ENCODE data around the gene TSPAN9. TPM values are rescaled to one million over a fixed set of nuclear protein-coding genes. Genes with fewer than 3 reads are reported as not detected.

TSPAN9 gene
- total and polyA plus RNA-seq, 2 of the 4 experiments (the other 2 are of a cell fraction) = 17.7 to 39.1 TPM

GRCh38 chr12:3049176-3049575 is 28.0 kb upstream of the TSPAN9 start:
- POLR2A ChIA-PET (ENCODE audit: unreplicated experiment) = interaction anchor here (0.5 kb wide), 1 partner anchor 162 kb away, joined by 10 read pairs; no protein-coding TSS in a partner anchor
- Histone ChIP-seq H4K5ac (ENCODE audit: low read depth, low read length) (no peak overlapping the region), H3K23ac (ENCODE audit: low read depth, low read length) (no peak overlapping the region), H3K79me1 (ENCODE audit: low read depth in 1 of 2, low read length in 2 of 2) (no peaks in the 10 kb centered on the region), H3K36me3 (ENCODE audit: control insufficient read depth, insufficient read depth, low read length) (no peaks in the 10 kb centered on the region), H3K9ac (ENCODE audit: low read depth, low read length) (no peak overlapping the region), H3K4me3 (ENCODE audit: insufficient read depth, low read depth, low read length) (no peak overlapping the region), H3K4me1 (ENCODE audit: control insufficient read depth, insufficient read depth, low read length) (no peaks in the 10 kb centered on the region), H4K91ac (ENCODE audit: insufficient read depth, low read depth, low read length) (no peak overlapping the region), H2BK15ac (ENCODE audit: low read depth, low read length) (no peak overlapping the region), H3K27me3 (ENCODE audit: control insufficient read depth, insufficient read depth, low read length) (peaks cover 13% of the 10 kb centered on the region; the same call in 1 of the 2 replicates), H3K4ac (ENCODE audit: low read depth, low read length) (no peak overlapping the region), H3K4me2 (ENCODE audit: low read depth, low read length) (no peak overlapping the region), H2AK5ac (ENCODE audit: low read depth, low read length) (no peak overlapping the region), H4K8ac (ENCODE audit: low read depth in 2 of 2, low read length in 2 of 2) (no peak overlapping the region), H2AK9ac (replicated peaks; ENCODE audit: low read depth, low read length, poor library complexity) (no peak overlapping the region), H3K9me3 (ENCODE audit: control insufficient read depth, insufficient read depth, low read length) (no peaks in the 10 kb centered on the region), H3K27ac (ENCODE audit: insufficient read depth, low read length) (no peak overlapping the region), H4K20me1 (ENCODE audit: insufficient read depth, low read length) (0 out of 2 replicates have a peak, but pooled peaks cover 6% of the 10 kb centered on the region), H2BK5ac (ENCODE audit: low read depth, low read length, poor library complexity, severe bottlenecking) (no peak overlapping the region), H3K9me1 (ENCODE audit: insufficient read depth, low read length) (peaks cover 5% of the 10 kb centered on the region), H2AFZ (replicated peaks; ENCODE audit: low read length, poor library complexity) (no peak overlapping the region), H3K18ac (ENCODE audit: low read depth, low read length) (no peak overlapping the region), H3K56ac (ENCODE audit: extremely low read depth, insufficient read depth, low read length) (no peak overlapping the region), H2BK120ac (ENCODE audit: low read depth, low read length) (no peak overlapping the region), H3K14ac (replicated peaks; ENCODE audit: low read depth, low read length) (no peak overlapping the region), H2BK20ac (ENCODE audit: low read depth, low read length) (no peak overlapping the region)
- TF ChIP-seq RFX5 (IDR thresholded peaks at IDR 0.05; ENCODE audit: low read depth, low read length) = no peak
- WGBS, 2 experiments (ENCODE audit: extremely low coverage in 2 of 2, insufficient read length in 1 of 2) = 54% methylated on average over 3 of the region's 9 CpGs; no CpG with 5 or more reads in 1 of the 2 experiments
- CTCF ChIA-PET = no interaction called here
- ATAC-seq (ENCODE audit: low read depth) (no peak), DNase-seq (no peak)
- in situ Hi-C loops (cut with MboI; ENCODE audit: low sequenced_read_pairs) = no loop called here
- BruUV-seq (replicated peaks) = no TSS peak
- intact Hi-C loops (cut with micrococcal nuclease) = no loop called here
- dilution Hi-C loops (cut with HindIII; ENCODE audit: low sequenced_read_pairs, unreplicated experiment) = no loop called here
